MM.1S (cell line): ENCODE data around the gene NDRG2.
A peak's percentile ranks its signal among the peaks of the same experiment; 100 is the strongest.
"Not testable (repeated sequence)": the region's sequence is repeated elsewhere in the genome, so short reads cannot be mapped to it uniquely, and the experiment has no call there.

Experiments
- DNase-seq: peaks from one replicate; pipeline ENCODE4 v3.0.0-alpha.2; 2015
- H2AFZ ChIP-seq: fragments of 300-600 bp; sonication (generic); 2 replicates; pipeline ENCODE4 v1.6.0; 2016; ENCODE audit warnings: antibody characterized with exemption, low read length
- H3F3A ChIP-seq: fragments of 300-600 bp; sonication (generic); 2 replicates; pipeline ENCODE4 v1.6.1; 2016; ENCODE audit warnings: mild to moderate bottlenecking, antibody characterized with exemption, low read length, moderate library complexity, mixed read lengths; ENCODE audit not compliant: insufficient read depth
- H3K27ac ChIP-seq: fragments of 300-600 bp; sonication (generic); 2 replicates; pipeline ENCODE4 v1.5.1; 2016; ENCODE audit warnings: mild to moderate bottlenecking, low read length
- H3K27me3 ChIP-seq: fragments of 300-600 bp; sonication (generic); replicated peaks from 2 replicates; pipeline ENCODE4 v1.6.0; 2016; ENCODE audit warnings: low read length; ENCODE audit not compliant: insufficient read depth
- H3K36me3 ChIP-seq: fragments of 300-600 bp; sonication (generic); replicated peaks from 2 replicates; pipeline ENCODE4 v1.6.1; 2016; ENCODE audit warnings: mild to moderate bottlenecking, low read length, mixed read lengths; ENCODE audit not compliant: insufficient read depth
- H3K4me1 ChIP-seq: fragments of 300-600 bp; sonication (generic); 2 replicates; pipeline ENCODE4 v1.6.1; 2016; ENCODE audit warnings: low read length, mixed read lengths
- H3K4me2 ChIP-seq: fragments of 300-600 bp; sonication (generic); 2 replicates; pipeline ENCODE4 v1.6.0; 2016; ENCODE audit warnings: low read depth, low read length
- H3K4me3 ChIP-seq: fragments of 300-600 bp; sonication (generic); 2 replicates; pipeline ENCODE4 v1.5.1; 2016; ENCODE audit warnings: low read length, mixed read lengths
- H3K79me2 ChIP-seq: fragments of 300-600 bp; sonication (generic); 2 replicates; pipeline ENCODE4 v1.6.1; 2016; ENCODE audit warnings: mixed run types, low read length, mixed read lengths
- H3K9ac ChIP-seq: fragments of 300-600 bp; sonication (generic); 2 replicates; pipeline ENCODE4 v1.6.1; 2016; ENCODE audit warnings: low read length, mixed read lengths
- H3K9me2 ChIP-seq: fragments of 300-600 bp; sonication (generic); replicated peaks from 2 replicates; pipeline ENCODE4 v1.6.1; 2016; ENCODE audit warnings: mild to moderate bottlenecking, low read length, mixed read lengths; ENCODE audit not compliant: insufficient read depth
- H3K9me3 ChIP-seq: fragments of 300-600 bp; sonication (generic); replicated peaks from 2 replicates; pipeline ENCODE4 v1.6.1; 2016; ENCODE audit warnings: mild to moderate bottlenecking, low read length, mixed read lengths; ENCODE audit not compliant: insufficient read depth
- H4K20me1 ChIP-seq: fragments of 300-600 bp; sonication (generic); 2 replicates; pipeline ENCODE4 v1.6.1; 2016; ENCODE audit warnings: mild to moderate bottlenecking, low read length, moderate library complexity, mixed read lengths; ENCODE audit not compliant: insufficient read depth
- EZH2 ChIP-seq: fragments of 300-600 bp; sonication (generic); optimal IDR thresholded peaks from 2 replicates; pipeline ENCODE3; 2017; ENCODE audit warnings: low read depth, mild to moderate bottlenecking, antibody characterized with exemption, low read length, mixed read lengths
- EZH2phosphoT487 ChIP-seq: fragments of 300-600 bp; sonication (generic); IDR thresholded peaks from 2 replicates; pipeline ENCODE4 v1.6.1; 2018; ENCODE audit warnings: antibody characterized with exemption, low read length
- TF ChIP-seq, protein P1 (sequence below): fragments of 300-600 bp; sonication (generic); IDR thresholded peaks from 2 replicates; pipeline ENCODE4 v1.5.1; 2016; ENCODE audit warnings: antibody characterized with exemption, low read length, mixed read lengths

The NDRG2 gene

GRCh38 chr14:20989471-20989786, 35.4 kb downstream of the NDRG2 start:
- Histone ChIP-seq H3K79me2 (peaks cover 17% of the 10 kb centered on the region), H3K27me3 (no peaks in the 10 kb centered on the region), H3F3A (no peaks in the 10 kb centered on the region), H3K9ac (no peak overlapping the region; the same call in 1 of the 2 replicates), H3K9me3 (no peaks in the 10 kb centered on the region), H4K20me1 (no peaks in the 10 kb centered on the region), H3K4me1 (no peaks in the 10 kb centered on the region), H3K36me3 (no peaks in the 10 kb centered on the region), H3K27ac (no peak overlapping the region), H2AFZ (no peak overlapping the region), H3K9me2 (no peaks in the 10 kb centered on the region), H3K4me2 (peak overlapping the region; percentile 54), H3K4me3 (peak overlapping the region; percentile 17; the same call in 1 of the 2 replicates)
- TF ChIP-seq, protein P1, sequence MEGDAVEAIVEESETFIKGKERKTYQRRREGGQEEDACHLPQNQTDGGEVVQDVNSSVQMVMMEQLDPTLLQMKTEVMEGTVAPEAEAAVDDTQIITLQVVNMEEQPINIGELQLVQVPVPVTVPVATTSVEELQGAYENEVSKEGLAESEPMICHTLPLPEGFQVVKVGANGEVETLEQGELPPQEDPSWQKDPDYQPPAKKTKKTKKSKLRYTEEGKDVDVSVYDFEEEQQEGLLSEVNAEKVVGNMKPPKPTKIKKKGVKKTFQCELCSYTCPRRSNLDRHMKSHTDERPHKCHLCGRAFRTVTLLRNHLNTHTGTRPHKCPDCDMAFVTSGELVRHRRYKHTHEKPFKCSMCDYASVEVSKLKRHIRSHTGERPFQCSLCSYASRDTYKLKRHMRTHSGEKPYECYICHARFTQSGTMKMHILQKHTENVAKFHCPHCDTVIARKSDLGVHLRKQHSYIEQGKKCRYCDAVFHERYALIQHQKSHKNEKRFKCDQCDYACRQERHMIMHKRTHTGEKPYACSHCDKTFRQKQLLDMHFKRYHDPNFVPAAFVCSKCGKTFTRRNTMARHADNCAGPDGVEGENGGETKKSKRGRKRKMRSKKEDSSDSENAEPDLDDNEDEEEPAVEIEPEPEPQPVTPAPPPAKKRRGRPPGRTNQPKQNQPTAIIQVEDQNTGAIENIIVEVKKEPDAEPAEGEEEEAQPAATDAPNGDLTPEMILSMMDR = no peak
- TF ChIP-seq EZH2phosphoT487 (no peak), EZH2 (no peak)
- no peak for DNase-seq

DNA sequence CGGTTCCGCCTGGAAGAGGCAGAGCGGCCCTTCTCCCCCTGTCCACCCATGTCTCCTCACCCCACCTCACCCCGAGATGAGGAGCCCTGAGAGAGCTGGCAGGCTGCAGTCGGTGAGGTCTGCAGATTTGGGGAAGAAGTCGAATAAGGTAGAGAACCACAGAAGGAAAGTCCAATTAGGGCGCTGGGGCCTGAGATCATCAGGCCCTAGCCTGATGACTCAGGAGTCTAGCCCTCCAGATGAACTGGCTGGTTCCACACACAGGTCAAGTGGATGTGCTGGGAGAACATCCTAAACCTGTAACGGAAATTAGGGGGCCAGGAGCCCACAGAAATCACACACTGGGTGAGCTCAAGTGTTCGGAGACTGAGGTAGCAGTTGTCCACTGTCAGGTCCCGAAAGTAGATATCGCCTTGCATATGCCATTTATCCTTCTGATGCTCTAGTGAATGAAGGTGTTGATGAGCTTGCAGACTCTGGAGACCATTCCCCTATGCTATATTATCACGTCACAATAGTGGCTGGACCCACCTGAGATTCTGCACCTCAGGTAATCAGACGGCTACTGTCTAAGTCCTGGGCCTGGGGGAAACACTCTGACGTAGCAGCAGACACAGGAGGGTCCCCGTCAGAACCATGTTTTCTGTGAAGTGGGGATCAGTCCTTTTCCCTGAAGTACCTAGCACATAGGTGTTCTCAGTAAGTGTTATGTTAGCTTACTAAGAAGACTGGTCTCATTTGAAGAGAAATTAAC, 36.0 kb downstream of the NDRG2 start:
- no peaks in the 10 kb centered on the region for H3K9me2 ChIP-seq
- peaks cover 17% of the 10 kb centered on the region for H3K79me2 ChIP-seq
- no peaks in the 10 kb centered on the region for H3K27me3 ChIP-seq
- H4K20me1 ChIP-seq = no peaks in the 10 kb centered on the region
- H3K9me3 ChIP-seq = no peaks in the 10 kb centered on the region
- peak overlapping the region; percentile 17; the same call in 1 of the 2 replicates for H3K4me3 ChIP-seq
- no peak overlapping the region for H3K27ac ChIP-seq
- no peak overlapping the region for H3K9ac ChIP-seq
- H3K4me1 ChIP-seq = no peaks in the 10 kb centered on the region
- no peak for TF ChIP-seq EZH2
- TF ChIP-seq EZH2phosphoT487 = no peak
- TF ChIP-seq, protein P1 = no peak
- H3F3A ChIP-seq = no peaks in the 10 kb centered on the region
- no peak for DNase-seq
- H3K4me2 ChIP-seq = peak overlapping the region; percentile 54
- H3K36me3 ChIP-seq = no peaks in the 10 kb centered on the region
- H2AFZ ChIP-seq = 0 out of 2 replicates have a peak overlapping the region, but pooled peaks have one; percentile 45

- H2AFZ ChIP-seq = no peak overlapping the region
- no peaks in the 10 kb centered on the region for H3K4me1 ChIP-seq
- H3K9ac ChIP-seq = no peak overlapping the region
- no peaks in the 10 kb centered on the region for H3K9me3 ChIP-seq
- no peak overlapping the region for H3K4me3 ChIP-seq
- no peaks in the 10 kb centered on the region for H4K20me1 ChIP-seq
- H3K9me2 ChIP-seq = no peaks in the 10 kb centered on the region
- no peaks in the 10 kb centered on the region for H3K36me3 ChIP-seq
- no peaks in the 10 kb centered on the region for H3K27me3 ChIP-seq
- peaks cover 15% of the 10 kb centered on the region for H3K79me2 ChIP-seq
- DNase-seq = no peak
- no peak for TF ChIP-seq EZH2
- TF ChIP-seq EZH2phosphoT487 = no peak
- TF ChIP-seq, protein P1 = no peak
- H3K4me2 ChIP-seq = no peak overlapping the region
- no peaks in the 10 kb centered on the region for H3F3A ChIP-seq
- no peak overlapping the region for H3K27ac ChIP-seq
These were observed 38.0 kb downstream of the NDRG2 start for GRCh38 chr14:20986811-20987210.

DNA sequence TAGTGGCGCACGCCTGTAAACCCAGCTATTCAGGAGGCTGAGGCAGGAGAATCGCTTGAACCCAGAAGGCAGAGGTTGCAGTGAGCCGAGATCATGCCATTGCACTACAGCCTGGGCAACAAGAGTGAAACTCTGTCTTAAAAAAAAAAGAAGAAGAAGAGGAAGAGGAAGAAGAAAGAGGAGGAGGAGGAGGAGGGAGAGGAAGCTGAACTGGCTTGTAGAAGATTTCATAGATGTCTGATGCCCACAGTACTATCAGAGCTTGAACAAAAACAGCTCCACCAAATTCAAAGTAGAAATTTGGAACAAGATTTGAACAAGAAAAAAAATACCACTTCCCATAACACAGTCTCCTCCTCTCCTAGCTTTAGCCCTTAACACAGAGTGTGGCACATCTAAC, 39.2 kb downstream of the NDRG2 start:
- DNase-seq, H3F3A ChIP-seq, H3K4me1 ChIP-seq, H4K20me1 ChIP-seq, H3K9me2 ChIP-seq, H3K27me3 ChIP-seq, H3K4me3 ChIP-seq, H3K9me3 ChIP-seq, H3K27ac ChIP-seq, H3K79me2 ChIP-seq, H2AFZ ChIP-seq, H3K9ac ChIP-seq, H3K4me2 ChIP-seq, H3K36me3 ChIP-seq: not testable (repeated sequence)
